ENCODE measurements around the gene KRTAP4-16.
"Not testable (repeated sequence)": the region's sequence is repeated elsewhere in the genome, so short reads cannot be mapped to it uniquely, and the experiment has no call there.

GRCh38 chr17:41108728-41109386 is 6.8 kb upstream of the KRTAP4-16 start:
- not testable (repeated sequence) for TF ChIP-seq POLR2AphosphoS5 (IDR thresholded peaks at IDR 0.05; ENCODE audit: borderline replicate concordance, low read depth, low read length); EZH2 (IDR thresholded peaks at IDR 0.05)

Data from SK-N-MC (cell line).